ENCODE measurements around the gene SF3A2.

DNA sequence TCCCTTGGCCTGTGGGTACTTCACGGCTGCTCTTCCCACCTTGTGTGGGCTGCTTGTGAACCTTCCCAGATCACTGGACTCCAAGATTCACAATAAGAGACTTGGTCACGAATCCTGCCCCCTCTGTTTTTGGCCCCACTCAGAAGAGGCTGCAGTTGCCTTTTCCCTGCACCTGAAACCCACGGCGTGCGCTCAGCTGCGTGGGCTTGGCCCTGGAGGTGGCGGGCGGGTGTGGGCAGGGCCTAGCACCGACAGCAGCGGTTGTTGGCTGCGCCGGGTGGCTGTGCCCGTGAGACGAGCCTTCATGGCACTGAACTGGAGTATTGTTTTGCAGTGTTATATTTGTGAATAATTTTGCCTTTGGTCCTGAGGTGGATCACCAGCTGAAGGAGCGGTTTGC is 34.3 kb upstream of the SF3A2 start:
- TF ChIP-seq, protein P1, sequence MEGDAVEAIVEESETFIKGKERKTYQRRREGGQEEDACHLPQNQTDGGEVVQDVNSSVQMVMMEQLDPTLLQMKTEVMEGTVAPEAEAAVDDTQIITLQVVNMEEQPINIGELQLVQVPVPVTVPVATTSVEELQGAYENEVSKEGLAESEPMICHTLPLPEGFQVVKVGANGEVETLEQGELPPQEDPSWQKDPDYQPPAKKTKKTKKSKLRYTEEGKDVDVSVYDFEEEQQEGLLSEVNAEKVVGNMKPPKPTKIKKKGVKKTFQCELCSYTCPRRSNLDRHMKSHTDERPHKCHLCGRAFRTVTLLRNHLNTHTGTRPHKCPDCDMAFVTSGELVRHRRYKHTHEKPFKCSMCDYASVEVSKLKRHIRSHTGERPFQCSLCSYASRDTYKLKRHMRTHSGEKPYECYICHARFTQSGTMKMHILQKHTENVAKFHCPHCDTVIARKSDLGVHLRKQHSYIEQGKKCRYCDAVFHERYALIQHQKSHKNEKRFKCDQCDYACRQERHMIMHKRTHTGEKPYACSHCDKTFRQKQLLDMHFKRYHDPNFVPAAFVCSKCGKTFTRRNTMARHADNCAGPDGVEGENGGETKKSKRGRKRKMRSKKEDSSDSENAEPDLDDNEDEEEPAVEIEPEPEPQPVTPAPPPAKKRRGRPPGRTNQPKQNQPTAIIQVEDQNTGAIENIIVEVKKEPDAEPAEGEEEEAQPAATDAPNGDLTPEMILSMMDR (IDR thresholded peaks at IDR 0.05; ENCODE audit: low read depth, low read length, missing input control), result no peak
- no peak for TF ChIP-seq GABPA (IDR thresholded peaks at IDR 0.05 in 1 of 2, conservative IDR thresholded peaks at IDR 0.05 in 1 of 2)
- TF ChIP-seq NR2F2 (IDR thresholded peaks at IDR 0.05), result no peak
- TF ChIP-seq SP1 (IDR thresholded peaks at IDR 0.05), result no peak
- TF ChIP-seq, protein P2, sequence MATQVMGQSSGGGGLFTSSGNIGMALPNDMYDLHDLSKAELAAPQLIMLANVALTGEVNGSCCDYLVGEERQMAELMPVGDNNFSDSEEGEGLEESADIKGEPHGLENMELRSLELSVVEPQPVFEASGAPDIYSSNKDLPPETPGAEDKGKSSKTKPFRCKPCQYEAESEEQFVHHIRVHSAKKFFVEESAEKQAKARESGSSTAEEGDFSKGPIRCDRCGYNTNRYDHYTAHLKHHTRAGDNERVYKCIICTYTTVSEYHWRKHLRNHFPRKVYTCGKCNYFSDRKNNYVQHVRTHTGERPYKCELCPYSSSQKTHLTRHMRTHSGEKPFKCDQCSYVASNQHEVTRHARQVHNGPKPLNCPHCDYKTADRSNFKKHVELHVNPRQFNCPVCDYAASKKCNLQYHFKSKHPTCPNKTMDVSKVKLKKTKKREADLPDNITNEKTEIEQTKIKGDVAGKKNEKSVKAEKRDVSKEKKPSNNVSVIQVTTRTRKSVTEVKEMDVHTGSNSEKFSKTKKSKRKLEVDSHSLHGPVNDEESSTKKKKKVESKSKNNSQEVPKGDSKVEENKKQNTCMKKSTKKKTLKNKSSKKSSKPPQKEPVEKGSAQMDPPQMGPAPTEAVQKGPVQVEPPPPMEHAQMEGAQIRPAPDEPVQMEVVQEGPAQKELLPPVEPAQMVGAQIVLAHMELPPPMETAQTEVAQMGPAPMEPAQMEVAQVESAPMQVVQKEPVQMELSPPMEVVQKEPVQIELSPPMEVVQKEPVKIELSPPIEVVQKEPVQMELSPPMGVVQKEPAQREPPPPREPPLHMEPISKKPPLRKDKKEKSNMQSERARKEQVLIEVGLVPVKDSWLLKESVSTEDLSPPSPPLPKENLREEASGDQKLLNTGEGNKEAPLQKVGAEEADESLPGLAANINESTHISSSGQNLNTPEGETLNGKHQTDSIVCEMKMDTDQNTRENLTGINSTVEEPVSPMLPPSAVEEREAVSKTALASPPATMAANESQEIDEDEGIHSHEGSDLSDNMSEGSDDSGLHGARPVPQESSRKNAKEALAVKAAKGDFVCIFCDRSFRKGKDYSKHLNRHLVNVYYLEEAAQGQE (IDR thresholded peaks at IDR 0.05), result no peak
- no peak for TF ChIP-seq YY1 (IDR thresholded peaks at IDR 0.05)
- no peak for TF ChIP-seq RAD21 (IDR thresholded peaks at IDR 0.05)
- no peak for TF ChIP-seq TAF1 (conservative IDR thresholded peaks at IDR 0.05)
- no peak for TF ChIP-seq RXRA (IDR thresholded peaks at IDR 0.05)
- TF ChIP-seq, protein P3, sequence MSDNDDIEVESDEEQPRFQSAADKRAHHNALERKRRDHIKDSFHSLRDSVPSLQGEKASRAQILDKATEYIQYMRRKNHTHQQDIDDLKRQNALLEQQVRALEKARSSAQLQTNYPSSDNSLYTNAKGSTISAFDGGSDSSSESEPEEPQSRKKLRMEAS (IDR thresholded peaks at IDR 0.05), result no peak
- TF ChIP-seq, protein P4, sequence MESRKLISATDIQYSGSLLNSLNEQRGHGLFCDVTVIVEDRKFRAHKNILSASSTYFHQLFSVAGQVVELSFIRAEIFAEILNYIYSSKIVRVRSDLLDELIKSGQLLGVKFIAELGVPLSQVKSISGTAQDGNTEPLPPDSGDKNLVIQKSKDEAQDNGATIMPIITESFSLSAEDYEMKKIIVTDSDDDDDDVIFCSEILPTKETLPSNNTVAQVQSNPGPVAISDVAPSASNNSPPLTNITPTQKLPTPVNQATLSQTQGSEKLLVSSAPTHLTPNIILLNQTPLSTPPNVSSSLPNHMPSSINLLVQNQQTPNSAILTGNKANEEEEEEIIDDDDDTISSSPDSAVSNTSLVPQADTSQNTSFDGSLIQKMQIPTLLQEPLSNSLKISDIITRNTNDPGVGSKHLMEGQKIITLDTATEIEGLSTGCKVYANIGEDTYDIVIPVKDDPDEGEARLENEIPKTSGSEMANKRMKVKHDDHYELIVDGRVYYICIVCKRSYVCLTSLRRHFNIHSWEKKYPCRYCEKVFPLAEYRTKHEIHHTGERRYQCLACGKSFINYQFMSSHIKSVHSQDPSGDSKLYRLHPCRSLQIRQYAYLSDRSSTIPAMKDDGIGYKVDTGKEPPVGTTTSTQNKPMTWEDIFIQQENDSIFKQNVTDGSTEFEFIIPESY (IDR thresholded peaks at IDR 0.05), result no peak
- TF ChIP-seq JUND (IDR thresholded peaks at IDR 0.05), result no peak
- TF ChIP-seq, protein P5, sequence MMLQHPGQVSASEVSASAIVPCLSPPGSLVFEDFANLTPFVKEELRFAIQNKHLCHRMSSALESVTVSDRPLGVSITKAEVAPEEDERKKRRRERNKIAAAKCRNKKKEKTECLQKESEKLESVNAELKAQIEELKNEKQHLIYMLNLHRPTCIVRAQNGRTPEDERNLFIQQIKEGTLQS (IDR thresholded peaks at IDR 0.05), result no peak
